ENCODE data around the gene RHOT1.
"Not testable (repeated sequence)": the region's sequence is repeated elsewhere in the genome, so short reads cannot be mapped to it uniquely, and the experiment has no call there.

The RHOT1 gene

DNA sequence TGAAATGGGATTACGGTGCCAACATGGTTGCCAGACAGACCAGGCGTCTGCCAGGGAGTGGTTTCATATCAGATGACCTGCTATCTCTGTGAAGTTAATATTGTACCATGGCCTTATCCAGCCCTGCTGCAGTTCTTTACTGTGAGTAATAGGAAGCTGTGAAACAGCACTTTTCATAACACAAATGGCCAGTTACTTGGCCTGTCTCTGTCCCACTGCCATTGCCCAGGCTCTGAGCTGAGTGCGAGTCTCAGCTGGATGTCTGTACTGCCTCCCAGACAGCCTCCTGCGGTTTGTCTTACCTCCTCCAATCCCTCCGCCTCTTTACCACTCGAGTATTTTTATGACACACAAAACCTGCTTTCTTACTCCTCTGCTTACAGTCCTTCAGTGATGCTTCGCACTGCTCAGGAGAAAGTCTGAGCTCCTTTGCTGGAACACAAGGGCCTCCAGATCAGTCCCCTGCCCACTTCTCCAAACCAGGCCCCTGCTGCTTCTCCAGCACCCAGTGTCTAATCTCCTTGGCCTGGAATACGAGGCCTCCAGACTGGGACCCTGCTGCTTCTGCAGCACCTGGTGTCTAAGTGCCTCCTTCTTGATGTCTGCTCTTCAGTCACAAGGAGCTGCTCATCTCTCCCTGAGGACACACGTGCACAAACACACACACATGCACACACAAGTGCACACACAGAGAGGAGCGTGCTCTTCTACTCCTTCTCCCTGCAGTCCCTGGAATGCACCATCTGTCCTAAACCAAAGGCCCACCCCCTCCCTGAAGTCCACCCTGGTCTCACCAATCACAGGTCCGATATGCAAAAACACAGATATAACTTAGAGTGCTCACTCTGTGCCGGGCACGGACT, 17.1 kb upstream of the RHOT1 start:
- DNase-seq (ENCODE audit: low read depth, low spot score), result no peak

DNA sequence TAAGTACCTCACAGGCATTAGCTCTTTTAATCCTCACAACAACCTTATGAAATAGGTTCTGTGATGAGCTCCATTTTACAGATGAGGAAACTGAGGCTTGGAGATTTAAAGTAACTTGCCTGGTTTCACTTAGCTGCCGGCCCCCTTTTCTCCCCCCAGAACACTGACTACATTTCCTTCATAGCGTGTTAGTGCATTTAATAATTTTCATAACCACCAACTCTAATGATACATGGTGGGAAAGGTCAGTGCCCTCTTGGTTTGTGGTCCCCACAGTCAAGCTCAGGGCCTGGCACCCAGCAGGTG, 16.5 kb upstream of the RHOT1 start:
- no peak for DNase-seq (ENCODE audit: low read depth, low spot score)

DNA sequence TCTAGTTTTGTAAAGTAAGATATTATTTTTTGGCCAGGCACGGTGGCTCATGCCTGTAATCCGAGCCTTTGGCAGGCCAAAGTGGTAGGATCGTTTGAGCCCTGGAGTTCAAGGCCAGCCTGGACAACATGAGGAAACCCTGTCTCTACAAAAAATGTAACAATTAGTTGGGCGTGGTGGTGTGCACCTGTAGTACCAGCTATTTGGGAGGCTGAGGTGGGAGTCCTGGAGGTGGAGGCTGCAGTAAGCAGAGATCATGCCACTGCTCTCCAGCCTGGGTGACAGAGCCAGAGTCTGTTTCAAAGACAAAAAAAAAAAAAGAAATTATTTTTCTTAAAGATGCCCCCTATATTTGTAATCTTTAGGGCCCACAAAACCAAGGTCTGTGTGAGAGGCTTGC, 16.0 kb upstream of the RHOT1 start:
- DNase-seq (ENCODE audit: low read depth, low spot score), result no peak

DNA sequence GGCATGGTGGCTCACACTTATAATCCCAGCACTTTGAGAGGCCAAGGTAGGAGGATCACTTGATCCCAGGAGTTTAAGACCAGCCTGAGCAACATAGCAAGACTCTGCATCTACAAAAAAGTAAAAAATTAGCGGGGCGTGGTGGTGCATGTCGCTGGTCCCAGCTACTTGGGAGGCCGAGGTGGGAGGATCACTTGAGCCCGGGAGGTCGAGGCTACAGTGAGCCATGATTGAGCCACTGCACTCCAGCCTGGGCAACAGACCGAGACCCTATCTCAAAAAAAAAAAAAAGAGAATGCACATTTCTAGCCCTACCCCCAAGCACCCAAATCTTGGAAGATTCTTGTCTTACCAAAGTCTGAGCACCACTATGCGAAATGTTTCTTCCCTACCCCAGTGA, 15.6 kb upstream of the RHOT1 start:
- no peak for DNase-seq (ENCODE audit: low read depth, low spot score)

DNA sequence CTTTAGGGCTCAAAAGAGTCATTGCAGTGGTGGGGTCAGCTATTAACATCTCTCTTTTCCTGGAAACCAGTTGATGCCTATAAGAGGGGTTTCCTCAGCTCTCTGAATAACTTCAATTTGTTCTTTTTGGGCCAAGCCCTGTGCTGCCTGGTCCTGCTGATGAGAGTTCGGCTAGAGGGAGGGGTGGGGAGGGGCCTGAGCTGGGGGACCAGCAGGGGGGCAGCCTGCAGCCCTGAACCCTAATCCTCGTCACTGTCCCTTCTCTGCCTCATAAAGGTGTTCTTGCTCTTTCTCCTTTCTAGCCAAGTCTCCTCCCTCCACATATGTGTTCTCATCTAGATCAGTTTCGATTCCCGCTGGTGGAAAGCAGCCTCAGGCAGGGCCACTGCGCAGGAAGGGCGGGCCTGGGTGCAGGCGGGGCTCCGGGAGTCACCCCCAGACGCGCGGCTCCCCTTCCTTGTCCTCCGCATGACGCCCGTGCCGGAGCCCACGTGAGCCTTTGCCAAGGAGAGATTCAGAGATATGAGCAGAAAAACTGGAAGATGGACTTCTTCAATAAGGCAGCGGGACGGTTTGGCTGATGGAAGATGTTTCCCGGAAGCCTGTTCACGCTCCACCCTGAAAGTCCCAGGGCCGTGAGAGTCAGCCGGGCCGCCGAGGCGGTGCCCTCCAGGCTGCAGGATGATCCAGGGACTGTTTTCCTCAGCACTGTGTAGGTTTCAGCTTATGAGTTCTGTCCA, 15.0 kb upstream of the RHOT1 start:
- peak; percentile 46 for DNase-seq (ENCODE audit: low read depth, low spot score)

DNA sequence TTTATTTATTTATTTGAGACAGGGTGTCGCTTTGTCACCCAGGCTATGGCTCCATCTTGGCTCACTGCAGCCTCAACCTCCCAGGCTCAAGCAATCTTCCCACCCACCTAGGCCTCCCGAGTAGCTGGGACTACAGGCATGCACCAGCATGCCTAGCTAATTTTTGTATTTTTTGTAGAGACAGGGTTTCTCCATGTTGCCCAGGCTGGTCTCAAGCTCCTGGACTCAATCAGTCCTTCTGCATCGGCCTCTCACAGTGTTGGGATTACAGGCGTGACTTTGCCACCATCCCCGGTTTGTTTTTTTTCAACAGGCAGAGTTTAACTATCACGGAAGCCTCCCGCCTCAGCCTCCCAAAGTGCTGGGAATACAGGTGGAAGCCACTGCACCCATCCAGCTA, 13.8 kb upstream of the RHOT1 start:
- not testable (repeated sequence) for DNase-seq (ENCODE audit: low read depth, low spot score)

DNA sequence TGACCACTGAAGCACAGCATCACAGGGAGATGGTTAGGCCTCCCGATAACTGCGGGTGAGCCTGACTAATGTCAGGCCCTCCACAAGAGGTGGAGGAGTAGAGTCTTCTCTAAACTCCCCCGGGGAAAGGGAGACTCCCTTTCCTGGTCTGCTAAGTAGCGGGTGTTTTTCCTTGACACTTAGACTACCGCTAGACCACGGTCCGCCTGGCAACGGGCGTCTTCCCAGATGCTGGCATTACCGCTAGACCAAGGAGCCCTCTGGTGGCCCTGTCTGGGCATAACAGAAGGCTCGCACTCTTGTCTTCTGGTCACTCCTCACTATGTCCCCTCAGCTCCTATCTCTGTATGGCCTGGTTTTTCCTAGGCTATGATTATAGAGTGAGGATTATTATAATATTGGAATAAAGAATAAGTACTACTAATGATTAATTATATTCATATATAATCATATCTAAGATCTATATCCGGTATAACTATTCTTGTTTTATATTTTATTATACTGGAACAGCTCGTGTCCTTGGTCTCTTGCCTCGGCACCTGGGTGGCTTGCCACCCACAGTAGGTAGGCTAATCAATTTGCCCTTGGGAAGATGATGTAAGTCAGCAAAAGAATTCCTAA, 6.7 kb upstream of the RHOT1 start:
- DNase-seq (ENCODE audit: low read depth, low spot score), result not testable (repeated sequence)

DNA sequence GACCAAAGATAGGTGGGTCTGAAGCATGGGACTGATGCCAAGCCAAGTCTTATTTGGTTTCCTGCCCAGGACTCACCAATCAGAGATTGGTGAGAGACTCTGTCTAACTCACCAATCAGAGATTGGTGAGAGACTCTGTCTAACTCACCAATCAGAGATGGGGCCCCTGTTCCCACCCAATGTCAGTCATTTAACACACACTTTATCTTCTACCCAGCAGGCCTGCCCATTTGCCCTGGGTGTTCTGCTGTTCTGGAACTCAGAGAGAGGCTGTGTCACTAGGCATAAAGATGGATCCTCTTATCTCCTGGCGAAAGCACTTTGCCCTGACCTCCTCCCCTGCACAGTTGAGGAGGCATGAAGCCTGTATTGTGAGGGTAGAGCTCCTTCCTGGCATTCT, 5.4 kb upstream of the RHOT1 start:
- no peak for DNase-seq (ENCODE audit: low read depth, low spot score)

DNA sequence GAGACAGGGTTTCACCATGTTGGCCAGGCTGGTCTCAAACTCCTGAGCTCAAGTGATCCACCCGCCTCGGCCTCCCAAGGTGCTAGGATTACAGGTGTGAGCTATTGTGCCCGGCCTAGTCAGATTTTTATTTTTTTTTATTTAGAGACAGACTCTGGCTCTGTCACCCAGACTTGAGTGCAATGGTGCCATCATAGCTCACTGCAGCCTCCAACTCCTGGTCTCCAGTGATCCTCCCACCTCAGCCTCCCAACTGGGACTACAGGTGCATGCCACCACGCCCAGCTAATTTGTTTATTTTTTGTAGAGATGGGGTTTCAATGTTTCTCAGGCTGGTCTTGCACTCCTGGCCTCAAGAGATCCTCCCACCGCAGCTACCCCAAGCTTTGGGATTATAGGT, 2.8 kb upstream of the RHOT1 start:
- not testable (repeated sequence) for DNase-seq (ENCODE audit: low read depth, low spot score)

DNA sequence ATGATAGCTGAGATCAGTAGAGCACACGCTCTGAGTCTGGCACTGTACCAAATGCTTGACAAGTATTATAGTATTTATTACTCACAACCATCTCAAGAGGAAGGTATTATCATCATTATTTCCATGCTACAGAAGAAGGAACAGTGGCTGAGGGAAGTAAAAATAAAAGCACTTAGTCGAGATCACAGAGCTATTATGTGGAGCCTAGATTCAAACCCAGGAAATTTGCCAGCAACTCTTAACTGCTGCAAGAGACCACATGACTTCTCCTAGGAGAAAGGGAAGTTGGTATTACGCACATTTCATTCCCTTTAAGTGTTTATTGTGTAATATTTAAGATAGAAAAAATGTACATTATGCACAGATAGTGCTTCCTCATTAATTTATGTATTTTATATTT, 1.0 kb upstream of the RHOT1 start:
- DNase-seq (ENCODE audit: low read depth, low spot score), result no peak

DNA sequence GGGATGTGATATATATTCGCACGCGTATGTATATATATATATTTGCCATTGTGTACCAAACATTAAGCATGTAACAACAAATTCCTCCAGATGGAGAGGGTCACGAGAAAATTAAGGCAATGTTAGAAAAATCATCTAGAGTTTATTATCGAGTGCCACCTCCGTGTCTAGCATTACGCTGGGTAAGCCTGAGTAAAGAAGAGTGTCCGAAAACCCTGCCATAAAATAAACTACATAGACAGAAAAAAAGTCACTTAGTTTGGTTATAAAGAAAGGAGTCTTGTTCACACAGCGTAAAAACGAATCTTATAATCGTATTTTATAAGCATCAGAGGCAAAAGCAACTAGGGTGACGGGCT, 644 bp upstream of the RHOT1 start:
- DNase-seq (ENCODE audit: low read depth, low spot score), result no peak

DNA sequence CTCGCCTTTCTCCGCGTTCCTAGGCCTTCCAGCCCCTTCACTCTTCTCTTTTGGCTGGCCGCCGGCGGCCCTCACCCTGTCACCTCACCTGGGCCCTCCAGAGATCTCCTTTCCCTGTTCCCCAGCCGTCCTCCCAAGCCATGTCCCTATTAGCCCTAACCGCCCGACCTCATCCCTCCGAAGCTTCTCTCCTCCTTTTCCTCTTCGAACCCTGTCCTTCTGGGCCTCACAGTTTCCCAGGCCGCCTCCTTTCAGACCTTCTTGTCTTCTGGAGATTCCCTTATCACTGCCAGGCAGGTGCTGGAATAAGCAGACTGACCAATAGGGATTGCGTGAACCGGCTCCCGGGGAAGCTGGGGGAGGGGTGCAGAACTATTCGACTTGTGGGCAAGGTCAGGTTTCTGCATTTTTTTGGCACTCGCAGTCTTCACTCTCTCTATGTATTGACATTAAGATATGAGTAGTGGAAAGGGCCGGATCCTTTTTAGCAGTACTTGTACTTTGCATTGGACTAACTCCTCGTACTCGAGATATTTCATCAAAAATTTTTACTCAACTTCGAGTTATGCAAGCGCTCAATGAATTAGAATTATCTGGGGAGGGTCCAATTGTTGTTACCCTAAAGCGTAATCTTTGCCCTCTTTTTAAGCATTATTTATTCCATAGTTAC, 690 bp downstream of the RHOT1 start:
- no peak for DNase-seq (ENCODE audit: low read depth, low spot score)

DNA sequence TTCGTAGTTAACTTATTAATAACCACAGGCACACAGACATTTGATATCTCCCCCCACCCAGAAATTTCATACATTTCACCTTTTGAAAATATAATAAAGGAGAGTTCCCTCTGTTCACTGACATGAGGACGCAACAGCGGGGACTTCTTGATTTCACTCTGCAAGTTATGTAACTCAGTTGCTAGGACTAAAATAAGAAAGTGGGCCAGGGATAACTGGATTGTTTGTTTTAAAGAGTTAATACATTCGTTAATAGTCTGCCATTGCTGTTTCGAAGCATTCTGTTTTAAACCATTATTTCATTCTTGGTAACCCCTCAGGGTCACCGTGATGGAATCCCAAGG, 1.2 kb downstream of the RHOT1 start:
- no peak for DNase-seq (ENCODE audit: low read depth, low spot score)

DNA sequence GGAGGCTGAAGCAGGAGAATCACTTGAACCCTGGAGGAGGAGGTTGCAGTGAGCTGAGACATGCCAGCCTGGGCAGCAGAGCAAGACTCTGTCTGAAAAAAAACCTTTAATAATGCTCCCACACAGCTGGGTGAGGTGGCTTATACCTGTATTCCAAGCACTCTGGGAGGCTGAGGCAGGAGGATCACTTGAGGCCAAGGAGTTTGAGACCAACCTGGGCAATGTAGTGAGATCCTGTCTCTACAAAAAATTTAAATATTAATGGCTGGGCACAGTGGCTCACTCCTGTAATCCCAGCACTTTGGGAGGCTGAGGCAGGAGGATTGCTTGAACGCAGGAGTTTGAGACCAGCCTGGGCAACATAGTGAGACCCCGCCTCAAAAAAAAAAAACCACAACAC, 2.1 kb downstream of the RHOT1 start:
- not testable (repeated sequence) for DNase-seq (ENCODE audit: low read depth, low spot score)

DNA sequence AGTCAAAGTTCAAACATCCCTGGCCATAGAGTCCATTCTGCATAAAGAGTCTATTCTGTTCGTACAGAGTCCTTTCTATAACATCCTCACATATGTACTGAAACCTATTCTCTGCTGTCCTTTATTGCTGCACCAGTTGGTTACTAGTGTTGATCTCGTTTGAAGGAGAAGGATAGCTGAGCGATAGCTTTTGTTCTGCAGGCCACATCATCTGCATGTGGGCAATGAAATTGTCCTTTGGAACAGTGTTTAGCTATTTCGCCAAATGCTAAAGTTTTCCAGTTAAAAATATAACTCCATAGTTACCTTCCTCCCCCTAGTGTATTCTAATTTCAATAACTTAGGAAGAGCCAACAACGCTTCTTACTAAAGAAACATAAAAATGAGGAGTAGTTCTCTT, 6.0 kb downstream of the RHOT1 start:
- DNase-seq (ENCODE audit: low read depth, low spot score), result no peak

DNA sequence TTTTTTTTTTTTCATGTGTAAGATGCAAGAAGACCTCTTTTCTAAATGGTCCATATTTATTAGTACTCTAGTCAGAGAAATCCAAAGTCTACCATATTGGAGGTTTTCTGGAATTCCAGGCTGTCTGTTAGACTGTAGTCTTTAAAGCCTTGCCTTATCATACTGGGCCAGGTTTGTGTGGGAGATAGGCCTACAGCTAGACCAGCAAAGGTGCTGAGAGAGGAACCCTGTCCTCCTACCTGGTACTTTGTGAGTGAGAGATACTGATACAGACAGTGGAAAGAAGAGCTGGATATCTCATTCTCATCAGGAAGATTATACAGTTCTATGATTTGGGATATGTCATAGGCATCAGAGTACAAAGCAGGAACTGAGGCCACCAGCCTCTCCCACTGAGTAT, 8.1 kb downstream of the RHOT1 start:
- no peak for DNase-seq (ENCODE audit: low read depth, low spot score)

DNA sequence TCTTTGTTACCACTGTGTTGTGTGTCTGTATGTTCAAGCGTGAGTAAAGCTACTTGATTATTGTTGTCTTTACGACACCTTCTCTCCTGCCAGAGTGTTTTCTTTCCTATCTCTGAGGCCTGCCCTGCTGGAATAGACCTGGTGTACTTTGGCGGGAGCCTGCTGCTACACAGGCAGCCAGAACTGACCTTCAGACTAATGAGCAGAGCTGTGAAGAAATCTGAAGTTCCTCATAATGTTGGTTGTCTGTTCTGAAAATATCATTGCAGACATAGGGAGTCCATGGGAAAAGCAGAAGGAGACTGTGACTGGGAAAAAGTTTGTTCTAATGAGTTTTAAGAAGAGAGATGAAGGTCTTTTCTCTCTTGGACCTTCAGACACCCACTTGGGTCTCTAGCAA, 9.8 kb downstream of the RHOT1 start:
- no peak for DNase-seq (ENCODE audit: low read depth, low spot score)

DNA sequence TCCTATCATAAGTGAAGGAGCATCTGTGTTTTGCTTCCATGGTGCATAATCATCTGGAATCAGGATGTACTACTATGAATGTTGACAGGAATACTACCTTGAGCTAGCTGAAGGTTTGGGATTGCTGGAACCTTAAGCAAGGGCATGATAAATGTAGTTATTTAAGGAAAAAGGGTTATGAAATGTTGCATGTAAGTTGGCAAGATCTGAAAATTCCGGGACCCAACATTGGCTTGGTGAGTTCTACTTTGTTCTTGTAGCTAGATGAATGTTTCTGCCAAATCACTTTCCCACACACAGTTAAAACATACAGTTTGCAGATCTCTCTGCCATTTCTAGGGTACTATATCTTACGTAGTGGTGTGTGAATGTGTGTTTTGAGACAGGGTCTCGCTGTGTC, 13.6 kb downstream of the RHOT1 start:
- no peak for DNase-seq (ENCODE audit: low read depth, low spot score)

DNA sequence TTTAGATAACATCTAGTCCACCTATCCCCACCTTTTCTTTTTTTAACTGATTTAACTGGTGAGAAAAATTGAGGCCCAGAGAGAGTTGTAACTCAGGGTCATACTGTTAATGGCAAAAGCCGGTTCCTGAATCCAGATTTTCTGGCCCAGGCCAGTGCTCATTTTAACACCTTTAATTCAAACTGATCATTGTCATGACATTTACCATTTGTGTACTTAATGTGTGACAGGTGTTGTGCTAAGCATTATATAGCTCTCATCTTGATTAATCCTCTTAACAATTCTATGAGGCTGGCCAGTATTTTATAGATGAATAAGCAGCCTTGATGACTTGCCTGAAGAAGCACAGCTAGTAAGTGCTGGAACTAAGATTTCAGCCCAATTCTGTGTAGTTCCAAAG, 14.4 kb downstream of the RHOT1 start:
- DNase-seq (ENCODE audit: low read depth, low spot score), result no peak

DNA sequence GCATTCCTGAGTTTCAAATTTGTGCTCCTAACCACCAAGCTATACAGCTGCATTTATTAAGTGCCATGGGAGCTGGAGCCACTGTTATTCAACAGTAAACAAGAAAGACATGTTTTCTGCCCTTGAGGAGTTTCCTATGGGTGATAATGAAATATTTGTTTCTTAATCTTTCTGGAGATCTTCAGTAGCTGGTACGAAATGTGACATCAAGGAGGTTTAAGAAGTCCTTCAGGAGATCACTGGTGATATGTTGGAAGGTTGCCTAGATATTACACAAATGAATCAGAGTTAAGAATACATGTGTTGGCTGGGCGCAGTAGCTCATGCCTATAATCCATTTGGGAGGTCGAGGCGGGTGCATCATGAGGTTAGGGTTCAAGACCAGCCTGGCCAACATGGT, 14.9 kb downstream of the RHOT1 start:
- DNase-seq (ENCODE audit: low read depth, low spot score), result no peak

DNA sequence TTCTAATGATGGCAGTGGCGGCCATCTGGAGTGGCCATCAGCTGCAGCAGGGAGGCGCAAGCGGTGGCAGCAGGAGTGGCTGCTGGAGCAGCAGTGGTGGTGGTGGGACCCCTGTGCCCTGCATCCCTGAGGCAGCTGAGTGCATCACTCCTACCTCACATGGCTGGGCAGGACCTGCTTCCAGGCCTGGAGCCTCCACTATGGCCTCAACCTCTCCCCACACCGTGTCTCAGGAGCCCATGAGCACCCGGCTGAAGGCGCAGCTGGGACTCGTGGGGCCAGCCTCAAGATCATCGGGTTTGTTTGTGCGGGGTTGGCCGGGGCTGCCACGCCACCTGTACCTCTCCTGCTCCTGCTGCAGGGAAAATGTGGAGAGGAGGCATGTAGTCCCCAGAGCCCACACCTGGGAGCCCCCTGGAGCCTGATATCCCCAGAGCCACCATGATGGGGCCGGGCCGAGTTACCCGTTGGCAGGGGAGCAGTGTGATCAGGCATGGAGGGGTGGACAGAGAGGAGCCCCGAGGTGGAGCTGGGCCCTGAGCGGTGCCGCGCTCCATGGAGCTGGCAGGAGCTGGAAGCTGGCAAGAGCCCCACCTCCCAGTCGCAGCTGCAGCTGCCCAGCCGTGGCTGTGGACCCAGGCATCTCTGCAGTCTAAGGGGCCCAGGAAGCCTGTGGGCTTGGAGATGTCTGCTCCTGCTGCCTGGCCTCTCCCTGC, 16.7 kb downstream of the RHOT1 start:
- no peak for DNase-seq (ENCODE audit: low read depth, low spot score)
